IPS-20b (cell line): ENCODE measurements around the gene SNX33.
"Not testable (repeated sequence)": the region's sequence is repeated elsewhere in the genome, so short reads cannot be mapped to it uniquely, and the experiment has no call there.

Source experiments
- H3K27ac ChIP-seq: one replicate; pipeline ENCODE4 v1.5.1; 2013; ENCODE audit warnings: low read length
- H3K27me3 ChIP-seq: 2 replicates; pipeline ENCODE4 v1.6.1; 2013; ENCODE audit warnings: mild to moderate bottlenecking, low read length, inconsistent platforms; ENCODE audit not compliant: insufficient read depth
- H3K36me3 ChIP-seq: 2 replicates; pipeline ENCODE4 v1.6.1; 2013; ENCODE audit warnings: low read depth, mild to moderate bottlenecking, inconsistent platforms, low read length, moderate library complexity; ENCODE audit not compliant: insufficient read depth
- H3K4me1 ChIP-seq: 2 replicates; pipeline ENCODE4 v1.6.1; 2013; ENCODE audit warnings: mild to moderate bottlenecking, control low read depth, inconsistent platforms, low read length, moderate library complexity; ENCODE audit not compliant: insufficient read depth
- H3K4me3 ChIP-seq: 2 replicates; pipeline ENCODE4 v1.5.1; 2013; ENCODE audit warnings: mild to moderate bottlenecking, low read length, inconsistent platforms
- H3K9ac ChIP-seq: 2 replicates; pipeline ENCODE4 v1.6.1; 2013; ENCODE audit warnings: low read depth, mild to moderate bottlenecking, inconsistent platforms, low read length, moderate library complexity
- H3K9me3 ChIP-seq: 2 replicates; pipeline ENCODE4 v1.6.1; 2013; ENCODE audit warnings: mild to moderate bottlenecking, low read depth, low read length, inconsistent platforms; ENCODE audit not compliant: insufficient read depth

SNX33 gene

DNA sequence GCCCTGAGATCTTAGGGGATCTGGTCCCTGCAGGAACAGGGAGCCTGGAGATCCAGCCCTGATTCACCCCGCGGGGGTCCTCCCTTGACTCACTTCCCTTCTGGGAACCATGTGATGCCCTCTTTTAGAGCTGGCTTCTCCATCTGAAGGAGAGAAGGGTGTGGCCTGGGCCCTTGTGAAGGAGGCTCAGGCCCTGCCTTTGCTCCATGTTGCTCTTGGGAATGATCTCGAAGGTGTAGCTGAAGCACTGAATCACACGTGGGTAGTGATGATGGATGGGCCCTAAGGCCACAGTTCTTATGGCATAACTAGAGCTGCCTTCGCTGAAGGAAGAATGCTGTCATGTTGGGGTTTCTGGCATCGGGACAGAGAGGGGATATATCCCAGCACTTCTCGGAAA lies 63.8 kb downstream of the SNX33 start:
- not testable (repeated sequence) for H3K9me3 ChIP-seq, H3K4me3 ChIP-seq, H3K36me3 ChIP-seq, H3K27ac ChIP-seq, H3K9ac ChIP-seq, H3K4me1 ChIP-seq
- peaks cover 21% of the 10 kb centered on the region for H3K27me3 ChIP-seq
